ENCODE measurements around the gene RAD51B. TPM values are rescaled to one million over a fixed set of nuclear protein-coding genes. Genes with fewer than 3 reads are reported as not detected.

The RAD51B gene
- total RNA-seq, 1 experiment from 2014 or later: 16.7 TPM

GRCh38 chr14:68216957-68217356 lies 397.4 kb downstream of the RAD51B start:
- Histone ChIP-seq H4K8ac (replicated peaks; ENCODE audit: insufficient read length, low read depth, low read length) (no peak overlapping the region), H3K4me2 (ENCODE audit: insufficient read depth, insufficient read length, low read length) (no peak overlapping the region), H3K56ac (ENCODE audit: insufficient read length, low read depth, low read length) (no peak overlapping the region), H3K79me2 (ENCODE audit: insufficient read depth, low read length) (0 out of 2 replicates have a peak, but pooled peaks cover 1% of the 10 kb centered on the region), H3K23ac (ENCODE audit: insufficient read length, low read depth, low read length) (no peak overlapping the region), H3K79me1 (ENCODE audit: insufficient read depth, low read depth, low read length, poor library complexity, severe bottlenecking) (no peaks in the 10 kb centered on the region), H3K9me3 (ENCODE audit: control insufficient read depth, low read depth, low read length) (no peaks in the 10 kb centered on the region), H3K27me3 (ENCODE audit: insufficient read depth, low read length) (no peaks in the 10 kb centered on the region), H3K14ac (ENCODE audit: insufficient read depth, low read length) (no peak overlapping the region), H2BK12ac (ENCODE audit: insufficient read length, low read depth, low read length) (no peak overlapping the region), H3K18ac (ENCODE audit: insufficient read length, low read depth, low read length) (no peak overlapping the region), H3T11ph (ENCODE audit: low read length) (no peak overlapping the region), H4K91ac (ENCODE audit: insufficient read length, low read depth, low read length) (no peak overlapping the region), H2BK5ac (ENCODE audit: insufficient read length, low read length) (no peak overlapping the region), H2AK5ac (ENCODE audit: insufficient read length, low read length) (no peak overlapping the region), H2BK20ac (ENCODE audit: low read depth, low read length, poor library complexity, severe bottlenecking) (no peak overlapping the region), H3K4ac (ENCODE audit: low read depth, low read length) (no peak overlapping the region), H4K5ac (ENCODE audit: insufficient read length, low read depth, low read length) (no peak overlapping the region), H3K4me1 (ENCODE audit: insufficient read depth, low read length) (peaks cover 2% of the 10 kb centered on the region; the same call in 1 of the 2 replicates), H2BK120ac (ENCODE audit: low read depth, low read length, poor library complexity, severe bottlenecking) (no peak overlapping the region), H2AFZ (ENCODE audit: low read length) (no peak overlapping the region), H3K23me2 (ENCODE audit: insufficient read length, low read depth, low read length, poor library complexity, severe bottlenecking) (no peaks in the 10 kb centered on the region), H4K20me1 (ENCODE audit: control insufficient read depth, insufficient read depth, insufficient read length) (no peaks in the 10 kb centered on the region), H2BK15ac (ENCODE audit: low read depth, low read length) (no peak overlapping the region), H3K27ac (ENCODE audit: insufficient read length, low read depth, low read length) (no peak overlapping the region), H3K9ac (ENCODE audit: extremely low read depth, insufficient read length, low read length) (no peak overlapping the region)
- H3K27ac Mint-ChIP-seq: peak overlapping the region in 1 of 3 experiments; percentile 0; a peak in 1 of 7 replicates
- H3K4me1 Mint-ChIP-seq: peaks cover 11 to 15% of the 10 kb centered on the region in 2 experiments
- no CpG with 5 or more reads among the region's 3 CpGs for WGBS (ENCODE audit: extremely low coverage, insufficient read length, low lambda C conversion rate)
- no peaks in the 10 kb centered on the region; a peak in 1 of 5 replicates for H3K9me3 Mint-ChIP-seq
- DNase-seq: no peak
- no peak for TF ChIP-seq CTCF (conservative IDR thresholded peaks at IDR 0.05)
- H3K27me3 Mint-ChIP-seq (ENCODE audit: low read depth): no peaks in the 10 kb centered on the region
- H3K36me3 Mint-ChIP-seq (ENCODE audit: insufficient read depth in 1 of 3, low read depth in 3 of 3): peaks cover 0 to 2% (median 0%) of the 10 kb centered on the region in 3 experiments; a peak in 2 of 7 replicates
- no peak overlapping the region for H3K4me3 Mint-ChIP-seq
